ENCODE measurements around the gene POLE. TPM values are rescaled to one million over a fixed set of nuclear protein-coding genes. Genes with fewer than 3 reads are reported as not detected.
"Not testable (repeated sequence)": the region's sequence is repeated elsewhere in the genome, so short reads cannot be mapped to it uniquely, and the experiment has no call there.

The POLE gene
- total RNA-seq, 1 experiment from 2014 or later, result 15.8 TPM

GRCh38 chr12:132615579-132616038, 71.5 kb downstream of the POLE start:
- no peak for DNase-seq (ENCODE audit: low read depth)

GRCh38 chr12:132614861-132615578, 72.1 kb downstream of the POLE start:
- peak; percentile 72 for DNase-seq (ENCODE audit: low read depth)

GRCh38 chr12:132614029-132614428, 73.1 kb downstream of the POLE start:
- no peak for DNase-seq (ENCODE audit: low read depth)

- no peak for DNase-seq (ENCODE audit: low read depth)
These were observed 75.5 kb downstream of the POLE start for GRCh38 chr12:132611620-132612019.

- no peak for DNase-seq (ENCODE audit: low read depth)
These were observed 76.1 kb downstream of the POLE start for GRCh38 chr12:132610866-132611602.

- peak; percentile 44 for DNase-seq (ENCODE audit: low read depth)
These were observed 76.9 kb downstream of the POLE start, which contains the start of gene LRCOL1 for GRCh38 chr12:132610051-132610759. Gene LRCOL1 (minus strand): TSS chr12:132610582. CDS start chr12:132606251, 4,331 bp downstream.

- DNase-seq (ENCODE audit: low read depth), result no peak
These were observed 78.6 kb downstream of the POLE start for GRCh38 chr12:132608231-132609171.

- no peak for DNase-seq (ENCODE audit: low read depth)
These were observed 80.2 kb downstream of the POLE start for GRCh38 chr12:132606927-132607326.

GRCh38 chr12:132606466-132606865, 80.7 kb downstream of the POLE start:
- DNase-seq (ENCODE audit: low read depth), result peak; percentile 19

GRCh38 chr12:132605892-132606291, 81.2 kb downstream of the POLE start:
- no peak for DNase-seq (ENCODE audit: low read depth)

- no peak for DNase-seq (ENCODE audit: low read depth)
These were observed 82.3 kb downstream of the POLE start for GRCh38 chr12:132604668-132605441.

- no peak for DNase-seq (ENCODE audit: low read depth)
These were observed 83.0 kb downstream of the POLE start for GRCh38 chr12:132604151-132604618.

- no peak for DNase-seq (ENCODE audit: low read depth)
These were observed 83.6 kb downstream of the POLE start for GRCh38 chr12:132603240-132604150.

GRCh38 chr12:132602572-132603239, 84.4 kb downstream of the POLE start:
- DNase-seq (ENCODE audit: low read depth), result no peak

- no peak for DNase-seq (ENCODE audit: low read depth)
These were observed 85.8 kb downstream of the POLE start for GRCh38 chr12:132601171-132601883.

GRCh38 chr12:132600048-132601032, 86.8 kb downstream of the POLE start:
- peak; percentile 67 for DNase-seq (ENCODE audit: low read depth)

- DNase-seq (ENCODE audit: low read depth), result not testable (repeated sequence)
These were observed 87.6 kb downstream of the POLE start for GRCh38 chr12:132599502-132599901.

All from M059J (cell line).